GM19328 (cell line): ENCODE data around the gene DRC7.
"Not testable (repeated sequence)": the region's sequence is repeated elsewhere in the genome, so short reads cannot be mapped to it uniquely, and the experiment has no call there.

Experiments used
- ATAC-seq: cut with Tn5 transposase; IDR thresholded peaks from one replicate; pipeline ENCODE4 v1.9.1; 2021; ENCODE audit warnings: mild to moderate bottlenecking, moderate library complexity; ENCODE audit not compliant: unreplicated experiment

The DRC7 gene

DNA sequence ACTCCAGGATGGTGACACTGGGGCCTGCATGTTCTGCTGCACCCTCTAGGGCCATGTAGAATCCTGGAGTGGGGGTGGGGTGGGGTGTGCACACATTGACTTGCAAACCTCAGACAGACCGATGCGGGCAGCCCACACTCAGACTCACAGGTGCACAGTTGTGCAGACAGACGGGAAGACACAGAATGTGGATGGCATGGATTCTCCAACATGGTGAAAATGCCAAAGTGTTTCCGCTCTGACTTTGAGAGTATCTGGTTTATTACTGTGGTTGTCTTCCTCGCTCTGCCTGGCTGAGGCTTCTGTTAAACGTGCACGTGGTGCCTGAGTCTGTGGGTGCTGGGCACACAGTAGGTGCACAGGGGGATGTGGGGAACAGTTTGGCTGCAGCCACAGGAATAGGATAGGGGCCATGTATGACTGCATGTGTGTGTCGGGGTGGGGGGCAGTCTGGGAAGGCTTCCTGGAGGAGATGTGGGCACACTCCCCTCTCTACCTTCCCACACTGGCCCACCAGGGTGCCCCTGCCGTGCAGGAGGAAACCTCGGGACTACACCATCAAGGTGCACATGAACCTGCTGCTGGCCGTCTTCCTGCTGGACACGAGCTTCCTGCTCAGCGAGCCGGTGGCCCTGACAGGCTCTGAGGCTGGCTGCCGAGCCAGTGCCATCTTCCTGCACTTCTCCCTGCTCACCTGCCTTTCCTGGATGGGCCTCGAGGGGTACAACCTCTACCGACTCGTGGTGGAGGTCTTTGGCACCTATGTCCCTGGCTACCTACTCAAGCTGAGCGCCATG is 35.5 kb upstream of the DRC7 start:
- no peak for ATAC-seq

DNA sequence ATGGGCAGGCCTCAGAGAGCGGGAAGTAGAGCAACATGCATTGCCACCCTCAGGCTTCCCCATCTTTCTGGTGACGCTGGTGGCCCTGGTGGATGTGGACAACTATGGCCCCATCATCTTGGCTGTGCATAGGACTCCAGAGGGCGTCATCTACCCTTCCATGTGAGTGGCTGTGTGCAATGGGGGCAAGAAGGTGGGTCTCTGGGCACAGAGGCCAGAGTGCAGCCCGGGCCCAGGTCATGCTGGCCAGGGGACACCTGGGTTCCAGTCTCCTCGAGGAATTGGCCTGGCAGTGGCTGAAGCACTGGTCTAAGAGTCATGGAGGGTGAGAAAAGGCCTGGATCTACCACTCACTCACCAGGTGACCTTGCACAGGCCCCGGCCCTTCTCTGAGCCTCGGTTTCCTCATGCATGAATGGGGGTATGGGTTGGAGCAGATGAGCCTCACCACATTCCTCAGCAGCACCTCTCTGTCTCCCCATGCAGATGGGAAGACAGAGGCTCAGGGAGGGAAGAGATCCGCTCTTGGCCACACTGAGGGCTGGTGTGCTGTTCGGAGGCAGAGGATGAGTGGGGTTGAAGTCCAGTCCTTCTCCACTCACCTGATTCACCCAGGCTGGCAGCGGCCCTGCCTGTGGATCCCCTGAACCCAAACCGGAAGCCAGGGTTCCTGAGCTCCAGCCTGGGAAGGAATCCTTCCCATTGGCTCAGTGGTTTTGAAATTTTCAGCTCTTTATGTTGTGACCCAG is 33.7 kb upstream of the DRC7 start:
- no peak for ATAC-seq

DNA sequence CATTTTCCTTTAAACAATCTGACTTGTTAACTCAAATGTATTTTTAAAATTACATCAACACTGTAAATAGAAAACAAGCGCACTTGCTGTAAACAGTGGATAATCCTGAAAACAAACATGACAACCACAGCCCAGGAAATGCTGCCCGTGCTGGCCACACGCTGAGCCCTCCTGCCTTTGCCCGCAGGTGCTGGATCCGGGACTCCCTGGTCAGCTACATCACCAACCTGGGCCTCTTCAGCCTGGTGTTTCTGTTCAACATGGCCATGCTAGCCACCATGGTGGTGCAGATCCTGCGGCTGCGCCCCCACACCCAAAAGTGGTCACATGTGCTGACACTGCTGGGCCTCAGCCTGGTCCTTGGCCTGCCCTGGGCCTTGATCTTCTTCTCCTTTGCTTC is 33.1 kb upstream of the DRC7 start:
- no peak for ATAC-seq

DNA sequence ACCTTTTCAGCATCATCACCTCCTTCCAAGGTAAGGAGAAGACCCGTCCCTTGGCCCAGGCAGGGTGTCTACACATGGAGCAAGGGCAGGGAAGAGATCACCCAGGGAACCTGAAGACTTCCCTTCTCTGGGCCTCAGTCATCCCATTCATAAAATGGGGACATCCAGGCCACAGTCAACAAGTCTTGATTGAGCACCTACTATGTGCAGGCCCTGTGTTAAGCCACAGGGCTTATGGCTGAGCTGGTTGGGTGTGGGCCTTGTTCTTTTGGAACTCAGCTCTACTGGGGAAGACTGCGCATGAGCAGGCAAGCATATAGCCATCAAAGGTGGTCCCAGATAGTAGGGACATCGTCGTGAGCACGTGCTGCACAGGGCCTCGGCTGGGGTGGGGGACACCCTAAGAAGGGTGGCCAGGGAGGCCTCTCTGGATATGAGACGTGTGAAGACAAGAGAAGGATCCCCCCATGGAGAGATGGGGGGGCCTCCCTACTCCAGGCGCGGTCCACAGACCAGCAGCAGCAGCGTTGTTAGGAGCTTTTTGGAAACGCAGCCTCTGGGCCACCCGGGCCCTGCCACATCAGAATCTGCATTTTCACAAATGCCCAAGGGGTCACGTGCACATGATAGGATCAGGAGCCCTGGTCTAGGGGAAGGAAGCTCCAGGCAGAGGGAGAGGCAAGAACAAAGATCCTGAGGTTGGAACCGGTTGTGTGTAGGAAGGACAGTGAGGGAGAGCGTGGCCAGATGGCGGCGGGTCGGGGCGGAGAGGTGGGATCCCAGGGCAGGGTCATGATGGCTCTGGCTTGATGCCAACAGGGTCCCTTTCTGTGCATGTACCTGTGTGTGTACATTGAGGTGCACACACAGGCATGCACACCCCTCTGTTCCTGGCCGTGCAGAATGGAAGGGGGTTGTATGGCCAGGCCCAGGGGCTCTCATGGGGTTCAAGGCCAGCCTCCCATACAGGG is 32.4 kb upstream of the DRC7 start:
- ATAC-seq = no peak

GRCh38 chr16:57663436-57663835 is 31.2 kb upstream of the DRC7 start:
- ATAC-seq = no peak

DNA sequence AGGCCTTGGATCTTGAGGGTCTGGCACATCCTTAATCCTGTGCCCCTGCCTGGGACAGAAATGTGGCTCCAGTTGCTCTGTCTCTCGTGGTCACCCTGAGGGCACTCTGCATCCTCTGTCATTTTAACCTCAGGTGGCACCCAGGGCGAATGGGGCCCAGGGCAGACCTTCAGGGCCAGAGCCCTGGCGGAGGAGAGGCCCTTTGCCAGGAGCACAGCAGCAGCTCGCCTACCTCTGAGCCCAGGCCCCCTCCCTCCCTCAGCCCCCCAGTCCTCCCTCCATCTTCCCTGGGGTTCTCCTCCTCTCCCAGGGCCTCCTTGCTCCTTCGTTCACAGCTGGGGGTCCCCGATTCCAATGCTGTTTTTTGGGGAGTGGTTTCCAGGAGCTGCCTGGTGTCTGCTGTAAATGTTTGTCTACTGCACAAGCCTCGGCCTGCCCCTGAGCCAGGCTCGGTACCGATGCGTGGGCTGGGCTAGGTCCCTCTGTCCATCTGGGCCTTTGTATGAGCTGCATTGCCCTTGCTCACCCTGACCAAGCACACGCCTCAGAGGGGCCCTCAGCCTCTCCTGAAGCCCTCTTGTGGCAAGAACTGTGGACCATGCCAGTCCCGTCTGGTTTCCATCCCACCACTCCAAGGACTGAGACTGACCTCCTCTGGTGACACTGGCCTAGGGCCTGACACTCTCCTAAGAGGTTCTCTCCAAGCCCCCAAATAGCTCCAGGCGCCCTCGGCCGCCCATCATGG is 30.5 kb upstream of the DRC7 start:
- ATAC-seq = no peak

DNA sequence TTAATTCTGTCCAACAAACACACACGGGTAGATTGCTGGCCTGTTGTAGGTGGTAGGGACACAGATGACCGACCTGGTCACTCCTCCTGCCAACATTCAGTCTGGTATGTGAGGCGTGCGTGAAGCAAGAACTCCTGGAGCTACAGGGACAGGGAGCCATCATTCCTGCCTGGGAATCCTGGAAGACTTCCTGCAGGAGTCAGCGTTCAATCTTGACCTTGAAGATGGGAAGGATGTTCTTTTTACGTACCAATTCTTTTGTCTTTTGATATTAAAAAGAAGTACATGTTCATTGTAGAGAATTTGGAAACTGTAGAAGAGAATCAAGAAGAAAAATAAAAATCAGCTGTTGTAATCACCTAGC is 30.0 kb upstream of the DRC7 start:
- no peak for ATAC-seq

DNA sequence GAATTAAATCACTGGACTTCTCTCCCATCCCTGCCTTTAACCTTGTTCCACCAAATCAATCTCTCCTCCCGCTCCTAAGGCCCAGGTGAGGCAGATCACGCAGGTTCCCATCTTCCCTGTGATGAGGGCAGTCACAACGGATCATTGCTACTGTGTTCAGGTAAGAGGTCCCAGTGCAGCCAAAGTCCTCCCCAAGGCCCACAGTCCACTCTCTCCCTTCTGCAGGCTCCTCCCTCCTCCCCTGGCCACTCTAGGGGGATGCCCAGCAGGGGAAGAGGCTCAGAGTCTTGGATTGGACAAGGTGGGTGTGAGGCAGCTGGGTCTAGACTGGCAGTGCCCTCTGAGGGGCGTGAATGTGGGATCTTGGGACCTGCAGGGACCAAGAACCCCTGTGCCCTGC is 29.1 kb upstream of the DRC7 start:
- ATAC-seq = no peak

DNA sequence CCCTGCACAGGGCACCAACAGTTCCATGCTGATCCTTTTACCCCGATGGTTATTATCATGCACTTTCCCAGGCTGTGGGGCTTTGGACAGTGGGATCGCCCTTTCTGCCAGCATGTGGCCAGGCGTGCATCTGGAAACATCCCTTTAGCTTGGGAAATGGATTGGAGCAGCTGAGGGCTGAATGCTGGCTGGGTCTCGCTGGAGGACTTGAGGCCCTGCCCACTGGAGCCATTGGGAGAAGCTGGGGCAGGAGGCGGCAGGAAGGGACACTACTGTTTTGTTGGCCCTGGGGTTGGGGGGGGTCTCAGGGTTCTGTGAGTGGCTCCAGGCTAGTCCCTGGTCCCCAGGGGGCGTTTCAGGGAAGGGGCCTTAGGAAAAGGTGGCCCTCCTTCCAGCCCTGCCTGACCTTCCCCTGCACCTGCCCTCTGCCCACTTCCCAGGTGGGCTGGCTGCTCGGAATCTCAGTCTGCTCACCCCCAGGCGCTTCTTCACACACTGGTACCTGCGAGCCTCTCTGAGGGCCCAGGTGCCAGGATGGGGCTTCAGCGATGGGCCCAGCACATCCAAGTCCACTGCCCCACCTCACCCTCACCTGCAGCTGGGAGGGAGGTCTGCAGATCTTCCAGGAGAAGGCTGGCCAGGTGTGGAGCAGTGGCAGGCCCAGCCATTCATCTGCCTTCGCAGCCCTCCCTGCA is 28.1 kb upstream of the DRC7 start:
- ATAC-seq = no peak

DNA sequence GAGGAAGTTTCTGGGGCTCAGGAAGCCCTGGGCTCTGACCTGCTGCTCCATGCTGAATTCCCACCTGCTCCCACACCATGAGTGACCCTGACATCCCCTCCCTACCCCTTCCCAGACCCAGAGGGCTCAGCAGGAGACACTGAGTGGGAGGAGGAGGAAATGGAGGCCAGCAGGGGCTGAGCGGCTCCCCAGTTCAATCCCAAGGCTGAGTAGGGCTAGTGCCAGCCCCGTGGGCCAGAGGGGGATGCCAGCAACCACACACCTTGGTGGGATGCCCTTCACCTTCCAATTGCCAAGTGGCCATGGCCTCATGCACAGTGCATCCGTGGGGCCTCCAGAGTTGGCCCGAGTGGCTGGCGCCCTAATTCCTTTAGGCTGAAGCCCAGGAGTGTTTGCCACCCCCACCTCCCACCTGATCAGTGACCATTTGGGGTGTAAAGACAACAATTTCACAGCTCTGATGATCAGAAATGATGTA is 27.5 kb upstream of the DRC7 start:
- no peak for ATAC-seq

- ATAC-seq = no peak
These were observed 26.9 kb upstream of the DRC7 start for GRCh38 chr16:57667526-57668262.

DNA sequence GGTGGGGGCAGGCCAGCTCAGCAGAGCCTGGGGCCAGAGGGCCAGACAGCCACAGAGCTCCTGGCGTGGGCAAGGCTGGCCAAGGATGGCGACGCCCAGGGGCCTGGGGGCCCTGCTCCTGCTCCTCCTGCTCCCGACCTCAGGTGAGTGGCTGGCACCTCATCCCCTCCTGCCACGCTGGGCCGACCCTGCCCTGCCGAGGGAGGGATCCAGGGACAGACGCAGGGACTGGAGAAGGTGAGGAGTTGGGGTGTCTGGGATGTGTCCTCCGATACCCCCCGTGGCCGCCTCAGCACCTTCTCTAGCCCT is 26.4 kb upstream of the DRC7 start, which contains the start of gene ADGRG3:
Gene ADGRG3 (plus strand): TSS at position 44 of the 309 bp plus-strand sequence. CDS start 42 bp downstream, at position 86.
- ATAC-seq = no peak

GRCh38 chr16:57668630-57669475 is 25.8 kb upstream of the DRC7 start:
- no peak for ATAC-seq

GRCh38 chr16:57669476-57670162 is 25.0 kb upstream of the DRC7 start:
- ATAC-seq = no peak

GRCh38 chr16:57670196-57670595 is 24.4 kb upstream of the DRC7 start:
- no peak for ATAC-seq

GRCh38 chr16:57671451-57671850 is 23.2 kb upstream of the DRC7 start:
- not testable (repeated sequence) for ATAC-seq

DNA sequence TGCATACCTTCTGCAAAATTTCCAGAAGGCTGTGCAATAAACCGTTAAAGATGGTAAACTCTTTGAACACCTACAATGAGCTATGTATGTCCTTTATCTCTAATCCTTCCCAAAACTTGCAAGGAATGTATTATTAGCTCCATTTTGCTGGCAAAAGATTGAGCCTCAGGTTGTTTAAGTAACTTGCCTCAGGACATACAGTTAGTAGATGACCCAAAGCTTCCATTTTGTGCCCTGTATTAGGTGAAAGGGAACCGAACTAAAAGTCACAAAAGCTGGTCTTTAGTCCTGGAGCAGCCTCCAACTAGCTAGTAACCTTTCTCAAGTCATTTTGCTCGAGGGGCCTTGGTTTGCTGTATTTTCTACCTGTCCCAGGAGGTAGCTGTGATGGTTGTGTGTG is 22.2 kb upstream of the DRC7 start:
- ATAC-seq = no peak

GRCh38 chr16:57672824-57673223 is 21.8 kb upstream of the DRC7 start:
- no peak for ATAC-seq
